ENCODE data around the gene TNFRSF11A. TPM values are rescaled to one million over a fixed set of nuclear protein-coding genes. Genes with fewer than 3 reads are reported as not detected.

The TNFRSF11A gene
- polyA plus RNA-seq, 1 donor from 2014 or later, result not detected

- H3K27ac ChIP-seq (ENCODE audit: low read length), result no peak overlapping the region
- no peak overlapping the region for H3K4me2 ChIP-seq (ENCODE audit: low read length)
- no peaks in the 10 kb centered on the region for H3K27me3 ChIP-seq (ENCODE audit: insufficient read depth, low read depth, low read length)
- no peaks in the 10 kb centered on the region for H3K9me3 ChIP-seq (ENCODE audit: low read length)
- H3K36me3 ChIP-seq (ENCODE audit: insufficient read depth, low read length), result no peaks in the 10 kb centered on the region
- no peak overlapping the region for H2AFZ ChIP-seq (ENCODE audit: low read depth, low read length)
- no peak overlapping the region for H3K4me3 ChIP-seq (ENCODE audit: low read length)
- H3K9ac ChIP-seq (ENCODE audit: low read length), result no peak overlapping the region
- H4K20me1 ChIP-seq (ENCODE audit: insufficient read depth), result no peaks in the 10 kb centered on the region
- no peaks in the 10 kb centered on the region for H3K79me2 ChIP-seq (replicated peaks; ENCODE audit: insufficient read depth, low read length)
- TF ChIP-seq REST (IDR thresholded peaks at IDR 0.05; ENCODE audit: borderline replicate concordance) (no peak), TAF1 (IDR thresholded peaks at IDR 0.05; ENCODE audit: low read depth) (no peak), POLR2AphosphoS5 (IDR thresholded peaks at IDR 0.05) (no peak), EP300 (conservative IDR thresholded peaks at IDR 0.05; ENCODE audit: poor library complexity, severe bottlenecking) (no peak), MXI1 (conservative IDR thresholded peaks at IDR 0.05; ENCODE audit: poor library complexity, severe bottlenecking) (no peak), EZH2 (IDR thresholded peaks at IDR 0.05; ENCODE audit: borderline replicate concordance, insufficient read depth, low read length, poor library complexity, severe bottlenecking) (no peak), SMC3 (conservative IDR thresholded peaks at IDR 0.05; ENCODE audit: poor library complexity) (no peak), RAD21 (conservative IDR thresholded peaks at IDR 0.05) (no peak)
- TF ChIP-seq, protein P1, sequence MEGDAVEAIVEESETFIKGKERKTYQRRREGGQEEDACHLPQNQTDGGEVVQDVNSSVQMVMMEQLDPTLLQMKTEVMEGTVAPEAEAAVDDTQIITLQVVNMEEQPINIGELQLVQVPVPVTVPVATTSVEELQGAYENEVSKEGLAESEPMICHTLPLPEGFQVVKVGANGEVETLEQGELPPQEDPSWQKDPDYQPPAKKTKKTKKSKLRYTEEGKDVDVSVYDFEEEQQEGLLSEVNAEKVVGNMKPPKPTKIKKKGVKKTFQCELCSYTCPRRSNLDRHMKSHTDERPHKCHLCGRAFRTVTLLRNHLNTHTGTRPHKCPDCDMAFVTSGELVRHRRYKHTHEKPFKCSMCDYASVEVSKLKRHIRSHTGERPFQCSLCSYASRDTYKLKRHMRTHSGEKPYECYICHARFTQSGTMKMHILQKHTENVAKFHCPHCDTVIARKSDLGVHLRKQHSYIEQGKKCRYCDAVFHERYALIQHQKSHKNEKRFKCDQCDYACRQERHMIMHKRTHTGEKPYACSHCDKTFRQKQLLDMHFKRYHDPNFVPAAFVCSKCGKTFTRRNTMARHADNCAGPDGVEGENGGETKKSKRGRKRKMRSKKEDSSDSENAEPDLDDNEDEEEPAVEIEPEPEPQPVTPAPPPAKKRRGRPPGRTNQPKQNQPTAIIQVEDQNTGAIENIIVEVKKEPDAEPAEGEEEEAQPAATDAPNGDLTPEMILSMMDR (IDR thresholded peaks at IDR 0.05; ENCODE audit: poor library complexity, severe bottlenecking), result no peak
- no peaks in the 10 kb centered on the region for H3F3A ChIP-seq (ENCODE audit: insufficient read depth, low read length, poor library complexity, severe bottlenecking)
- H3K9me2 ChIP-seq (ENCODE audit: insufficient read depth, low read length), result no peaks in the 10 kb centered on the region
Measured at GRCh38 chr18:62364558-62364957, 39.4 kb downstream of the TNFRSF11A start.

- TF ChIP-seq SMC3 (conservative IDR thresholded peaks at IDR 0.05; ENCODE audit: poor library complexity) (no peak), REST (IDR thresholded peaks at IDR 0.05; ENCODE audit: borderline replicate concordance) (no peak), POLR2AphosphoS5 (IDR thresholded peaks at IDR 0.05) (no peak), RAD21 (conservative IDR thresholded peaks at IDR 0.05) (no peak), EP300 (conservative IDR thresholded peaks at IDR 0.05; ENCODE audit: poor library complexity, severe bottlenecking) (no peak), TAF1 (IDR thresholded peaks at IDR 0.05; ENCODE audit: low read depth) (no peak), EZH2 (IDR thresholded peaks at IDR 0.05; ENCODE audit: borderline replicate concordance, insufficient read depth, low read length, poor library complexity, severe bottlenecking) (no peak), MXI1 (conservative IDR thresholded peaks at IDR 0.05; ENCODE audit: poor library complexity, severe bottlenecking) (no peak)
- TF ChIP-seq, protein P1 (IDR thresholded peaks at IDR 0.05; ENCODE audit: poor library complexity, severe bottlenecking), result no peak
- H3K9ac ChIP-seq (ENCODE audit: low read length), result no peak overlapping the region
- H2AFZ ChIP-seq (ENCODE audit: low read depth, low read length), result no peak overlapping the region
- H3K9me2 ChIP-seq (ENCODE audit: insufficient read depth, low read length), result no peaks in the 10 kb centered on the region
- no peak overlapping the region for H3K27ac ChIP-seq (ENCODE audit: low read length)
- no peaks in the 10 kb centered on the region for H3K9me3 ChIP-seq (ENCODE audit: low read length)
- H3K4me3 ChIP-seq (ENCODE audit: low read length), result no peak overlapping the region
- no peak overlapping the region for H3K4me2 ChIP-seq (ENCODE audit: low read length)
- no peaks in the 10 kb centered on the region for H3K79me2 ChIP-seq (replicated peaks; ENCODE audit: insufficient read depth, low read length)
- no peaks in the 10 kb centered on the region for H3K36me3 ChIP-seq (ENCODE audit: insufficient read depth, low read length)
- H3F3A ChIP-seq (ENCODE audit: insufficient read depth, low read length, poor library complexity, severe bottlenecking), result no peaks in the 10 kb centered on the region
- H4K20me1 ChIP-seq (ENCODE audit: insufficient read depth), result no peaks in the 10 kb centered on the region
- no peaks in the 10 kb centered on the region for H3K27me3 ChIP-seq (ENCODE audit: insufficient read depth, low read depth, low read length)
Measured at GRCh38 chr18:62365420-62365819, 40.3 kb downstream of the TNFRSF11A start.

Data from neural cell (in vitro differentiated cells).